ENCODE results near the gene LCE1D.

LCE1D gene

DNA sequence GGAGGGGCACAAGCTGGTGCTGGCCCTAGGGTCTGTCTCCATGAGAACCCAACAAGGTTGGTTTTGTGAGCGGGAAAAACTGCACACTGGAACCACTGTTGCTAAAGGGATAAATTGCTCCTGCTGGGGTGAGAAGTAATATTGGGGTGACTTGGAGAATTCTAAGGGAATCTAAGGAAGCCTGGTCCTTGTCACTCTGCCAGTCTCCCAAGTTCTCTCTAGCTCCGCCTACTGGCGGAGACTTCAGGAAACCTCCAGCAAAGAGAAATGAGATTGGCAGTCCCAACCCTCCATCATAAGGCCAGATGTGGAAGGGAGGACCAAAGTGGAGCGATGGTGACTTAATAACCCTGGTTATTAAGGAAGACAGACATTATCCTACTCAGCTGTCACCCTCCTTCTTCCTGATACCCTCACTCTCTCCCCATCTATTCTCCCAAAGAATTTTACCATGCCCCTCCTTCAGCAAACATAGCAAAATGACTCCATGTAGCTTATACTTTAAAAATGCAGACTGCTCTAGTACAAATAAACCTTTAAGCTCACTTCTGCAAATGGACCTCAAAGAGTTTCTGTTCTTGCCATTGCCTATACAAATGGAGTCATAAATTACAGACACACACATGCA is 18.9 kb upstream of the LCE1D start:
- DNase-seq = peak; percentile 6 to 34
- TF ChIP-seq GATA1 (IDR thresholded peaks at IDR 0.05; ENCODE audit: low read depth, low read length) (no peak), POLR2A (IDR thresholded peaks at IDR 0.05; ENCODE audit: low read length) (no peak)

DNA sequence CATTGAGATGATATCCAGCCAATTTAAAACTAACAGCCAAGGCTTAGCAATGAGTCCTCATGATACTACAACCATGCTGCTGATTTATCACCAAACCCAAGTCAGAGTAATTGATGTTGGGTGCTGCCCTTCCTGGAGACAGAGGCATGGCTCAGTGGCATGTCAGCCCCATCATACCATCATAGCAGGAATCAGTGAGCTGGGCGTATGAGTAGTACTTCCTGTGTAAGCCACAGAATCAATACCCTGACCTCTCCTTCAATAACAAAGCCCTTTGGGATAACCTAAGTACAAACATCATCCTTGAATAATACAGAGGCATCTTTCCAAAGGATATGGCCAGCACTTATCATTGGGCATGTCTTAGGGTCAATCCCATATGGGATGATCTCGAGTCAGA is 13.4 kb upstream of the LCE1D start:
- DNase-seq = no peak
- no peak for TF ChIP-seq GATA1 (IDR thresholded peaks at IDR 0.05; ENCODE audit: low read depth, low read length)
- no peak for TF ChIP-seq POLR2A (IDR thresholded peaks at IDR 0.05; ENCODE audit: low read length)

DNA sequence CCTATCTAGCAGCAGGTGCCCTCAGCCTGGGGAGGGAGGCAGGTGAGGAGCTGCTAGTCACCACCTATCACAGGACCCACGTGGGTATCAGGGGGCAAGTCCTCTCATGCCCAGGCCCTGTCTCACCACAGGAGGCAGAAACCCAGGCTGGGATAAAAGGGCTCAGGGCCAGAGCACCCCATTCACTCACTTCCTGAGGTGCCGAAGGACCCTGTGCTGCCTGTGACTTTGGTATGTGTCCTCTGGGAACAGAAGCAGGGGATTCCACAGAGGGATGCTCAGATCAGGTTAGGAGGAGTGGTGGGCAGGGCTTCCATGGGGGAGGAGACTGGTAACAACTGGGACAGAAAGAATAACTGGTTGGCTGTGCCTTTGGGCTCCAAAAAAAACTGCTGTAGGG is 10.4 kb upstream of the LCE1D start, which contains the start of gene LCE1E:
Gene LCE1E (plus strand): TSS at position 181 of the 400 bp plus-strand sequence. CDS start 1,043 bp downstream, outside the sequence.
- TF ChIP-seq GATA1 (IDR thresholded peaks at IDR 0.05; ENCODE audit: low read depth, low read length) (no peak), POLR2A (IDR thresholded peaks at IDR 0.05; ENCODE audit: low read length) (no peak)
- DNase-seq = no peak

DNA sequence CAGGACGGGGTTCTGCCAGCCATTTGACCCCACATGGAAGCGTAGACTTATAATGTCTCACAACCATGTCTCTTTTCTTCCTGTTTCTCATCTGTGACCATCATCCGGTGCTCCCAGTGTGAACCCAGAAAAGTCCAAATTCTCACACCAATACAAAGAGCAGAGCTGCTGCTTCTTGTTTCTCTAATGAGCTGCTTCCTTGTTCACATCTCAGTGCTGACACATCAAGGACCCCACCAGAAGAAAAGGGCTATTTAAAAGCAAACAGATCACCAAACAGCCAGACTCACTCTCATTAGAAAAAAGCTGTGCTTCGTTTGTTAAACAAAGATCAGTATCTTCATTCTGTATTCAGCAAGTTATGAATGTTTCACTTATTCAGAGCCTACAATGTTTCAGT is 835 bp upstream of the LCE1D start:
- DNase-seq = no peak
- no peak for TF ChIP-seq POLR2A (IDR thresholded peaks at IDR 0.05; ENCODE audit: low read length)

DNA sequence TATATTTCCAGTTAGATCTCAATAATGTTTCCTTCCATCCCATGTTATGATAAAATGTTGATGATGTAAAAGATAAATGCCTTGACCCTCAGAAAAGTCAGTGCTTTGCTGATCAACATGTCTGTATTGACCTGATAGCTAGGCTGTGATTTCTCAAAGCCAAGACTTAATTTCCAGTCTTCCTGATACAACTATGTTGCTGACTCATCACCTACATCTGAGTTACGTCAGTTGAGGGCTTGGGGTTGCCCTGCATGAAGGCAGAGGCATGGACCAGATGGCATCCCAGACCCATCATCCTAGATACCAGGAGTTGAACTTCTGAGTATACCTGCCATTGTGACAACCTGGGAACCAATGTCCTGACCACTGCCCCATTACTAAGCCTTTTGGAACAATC is 4.8 kb downstream of the LCE1D start:
- TF ChIP-seq POLR2A (IDR thresholded peaks at IDR 0.05; ENCODE audit: low read length) (no peak), GATA1 (IDR thresholded peaks at IDR 0.05; ENCODE audit: low read depth, low read length) (no peak)
- no peak for DNase-seq

DNA sequence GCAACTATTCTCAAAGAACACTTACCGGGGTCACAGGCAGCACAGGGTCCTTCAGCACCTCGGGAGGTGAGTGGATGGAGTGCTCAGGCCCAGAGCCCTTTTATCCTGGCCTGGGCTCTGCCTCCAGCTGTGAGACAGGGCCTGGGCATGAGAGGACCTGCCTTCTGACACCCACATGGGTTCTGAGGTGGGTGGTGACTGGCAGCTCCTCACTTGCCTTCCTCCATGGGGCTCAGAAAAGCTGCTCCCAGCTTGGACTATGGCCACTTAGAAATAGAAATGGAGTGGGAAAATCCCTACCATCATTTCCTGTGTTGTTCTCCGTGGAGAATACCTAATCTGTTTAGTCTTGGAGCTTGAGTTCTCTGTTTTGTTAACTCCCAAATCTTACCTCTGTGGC is 10.1 kb downstream of the LCE1D start, which contains the start of gene LCE1C:
Gene LCE1C (minus strand): TSS at position 76 of the 400 bp plus-strand sequence. CDS start 1,173 bp downstream, outside the sequence.
- TF ChIP-seq POLR2A (IDR thresholded peaks at IDR 0.05; ENCODE audit: low read length) (no peak), GATA1 (IDR thresholded peaks at IDR 0.05; ENCODE audit: low read depth, low read length) (no peak)
- no peak for DNase-seq

DNA sequence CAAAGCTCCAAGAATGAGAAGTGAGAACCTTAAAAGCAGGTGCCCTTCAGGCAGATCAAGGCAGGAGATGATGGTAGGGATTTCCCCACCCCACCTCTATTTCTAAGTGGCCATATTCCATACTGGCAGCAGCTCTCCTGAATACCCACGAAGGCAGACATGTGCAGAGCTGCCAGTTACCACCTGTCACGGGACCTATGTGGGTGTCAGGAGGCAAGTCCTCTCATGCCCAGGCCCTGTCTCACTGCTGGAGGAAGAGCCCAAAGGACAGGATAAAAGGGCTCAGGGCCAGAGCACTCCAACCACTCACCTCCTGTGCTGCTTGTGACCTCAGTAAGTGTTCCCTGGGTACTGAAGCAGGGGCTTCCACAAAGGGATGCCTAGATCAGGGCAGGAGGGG is 14.5 kb downstream of the LCE1D start:
- no peak for DNase-seq
- TF ChIP-seq POLR2A (IDR thresholded peaks at IDR 0.05; ENCODE audit: low read length) = no peak
- no peak for TF ChIP-seq GATA1 (IDR thresholded peaks at IDR 0.05; ENCODE audit: low read depth, low read length)

DNA sequence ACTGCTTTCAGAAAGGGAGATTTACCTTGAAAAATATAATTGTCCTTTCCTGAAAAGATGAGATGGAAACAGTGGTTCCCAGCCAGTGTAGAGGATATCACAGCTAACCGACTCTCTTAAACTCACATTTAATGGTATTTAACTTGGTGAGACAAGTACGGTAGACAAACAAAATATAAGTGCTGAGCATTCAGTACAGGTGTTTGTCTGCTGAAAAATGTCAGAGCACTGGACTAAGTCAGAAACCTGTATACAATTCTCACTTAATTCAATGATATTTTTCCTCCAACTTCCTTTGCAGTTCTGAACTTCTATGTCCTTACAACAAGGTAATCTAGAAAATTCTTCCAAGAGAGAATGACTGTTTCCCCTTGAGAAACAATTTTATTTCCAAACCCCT is 15.2 kb downstream of the LCE1D start, which contains the start of gene LCE1B:
Gene LCE1B (plus strand): TSS at position 301 of the 400 bp plus-strand sequence. CDS start 476 bp downstream, outside the sequence.
- TF ChIP-seq GATA1 (IDR thresholded peaks at IDR 0.05; ENCODE audit: low read depth, low read length) (no peak), POLR2A (IDR thresholded peaks at IDR 0.05; ENCODE audit: low read length) (no peak)
- no peak for DNase-seq

DNA sequence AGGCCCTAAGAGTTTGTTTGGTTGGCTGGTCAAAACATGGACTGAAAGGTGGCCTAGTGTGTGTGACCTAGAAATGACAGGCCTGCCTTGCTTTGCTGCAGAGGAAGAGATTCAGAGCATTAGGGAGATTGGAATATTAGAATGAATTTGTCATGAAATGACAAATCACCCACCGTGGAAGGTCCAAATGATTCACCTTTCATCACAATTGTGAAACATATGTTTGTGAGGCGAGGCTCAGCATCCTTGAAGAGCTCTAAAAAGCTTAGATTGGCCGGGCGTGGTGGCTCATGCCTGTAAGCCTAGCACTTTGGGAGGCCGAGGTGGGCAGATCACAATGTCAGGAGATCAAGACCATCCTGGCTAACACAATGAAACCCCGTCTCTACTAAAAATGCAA is 20.8 kb downstream of the LCE1D start:
- no peak for DNase-seq
- TF ChIP-seq GATA1 (IDR thresholded peaks at IDR 0.05; ENCODE audit: low read depth, low read length) = no peak
- no peak for TF ChIP-seq POLR2A (IDR thresholded peaks at IDR 0.05; ENCODE audit: low read length)

DNA sequence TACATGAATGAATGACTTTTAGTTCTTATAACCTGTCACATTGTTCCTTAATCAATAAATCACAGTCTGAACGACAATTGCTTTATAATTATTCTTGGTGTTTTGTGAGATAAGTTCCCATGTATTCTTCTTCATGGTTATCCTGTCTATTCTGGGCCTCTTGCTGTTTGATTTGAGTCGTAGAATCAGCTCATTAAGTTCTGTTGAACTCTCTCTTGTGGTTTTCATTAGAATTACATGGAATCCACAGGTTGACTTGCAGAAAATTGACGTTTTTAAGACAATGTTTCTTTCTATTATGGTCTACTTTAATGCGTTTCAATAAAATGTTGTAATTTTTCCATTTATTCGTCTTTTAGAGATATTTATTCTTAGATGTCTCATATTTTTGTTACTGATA is 26.8 kb downstream of the LCE1D start:
- no peak for TF ChIP-seq POLR2A (IDR thresholded peaks at IDR 0.05; ENCODE audit: low read length)
- TF ChIP-seq GATA1 (IDR thresholded peaks at IDR 0.05; ENCODE audit: low read depth, low read length) = no peak
- DNase-seq = no peak

DNA sequence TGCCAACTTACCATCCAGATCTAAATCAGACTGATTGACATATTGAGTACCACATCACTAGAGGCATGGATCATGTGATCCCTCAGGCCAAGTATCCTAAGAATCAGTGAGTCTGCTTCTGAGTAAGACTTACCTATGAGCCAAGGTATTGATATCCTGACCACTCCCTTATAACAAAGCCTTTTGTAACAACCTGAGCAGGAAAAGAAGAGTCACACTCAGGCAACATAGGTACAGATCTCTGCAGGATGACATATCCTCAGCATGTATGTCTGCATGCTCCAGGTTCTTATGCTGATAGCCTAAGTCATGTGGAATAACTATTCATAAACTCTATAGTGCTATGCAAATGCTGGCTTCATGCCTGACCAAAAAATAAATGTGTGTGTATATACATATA is 28.4 kb downstream of the LCE1D start:
- no peak for DNase-seq
- TF ChIP-seq GATA1 (IDR thresholded peaks at IDR 0.05; ENCODE audit: low read depth, low read length) = no peak
- TF ChIP-seq POLR2A (IDR thresholded peaks at IDR 0.05; ENCODE audit: low read length) = no peak

DNA sequence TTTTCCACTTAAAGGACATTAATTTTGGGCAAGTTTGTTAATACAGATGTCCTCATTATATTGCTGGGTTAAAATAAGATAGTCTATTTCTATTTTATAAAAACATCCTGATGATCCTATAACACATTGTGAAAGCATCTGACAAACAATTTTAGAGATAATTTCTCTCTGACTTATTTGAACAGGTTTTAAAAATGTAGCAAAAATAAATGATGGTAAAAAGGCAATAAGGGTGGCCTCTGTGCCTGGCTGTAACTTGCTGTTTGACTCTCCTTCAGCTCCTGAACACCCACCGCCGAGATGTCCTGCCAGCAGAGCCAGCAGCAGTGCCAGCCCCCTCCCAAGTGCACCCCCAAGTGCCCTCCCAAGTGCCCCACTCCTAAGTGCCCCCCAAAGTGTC is 30.7 kb downstream of the LCE1D start, which contains the start of gene LCE1A:
Gene LCE1A (plus strand): TSS at position 301 of the 400 bp plus-strand sequence. CDS start 0 bp downstream, at position 301.
- no peak for DNase-seq
- TF ChIP-seq POLR2A (IDR thresholded peaks at IDR 0.05; ENCODE audit: low read length) = no peak
- TF ChIP-seq GATA1 (IDR thresholded peaks at IDR 0.05; ENCODE audit: low read depth, low read length) = no peak

DNA sequence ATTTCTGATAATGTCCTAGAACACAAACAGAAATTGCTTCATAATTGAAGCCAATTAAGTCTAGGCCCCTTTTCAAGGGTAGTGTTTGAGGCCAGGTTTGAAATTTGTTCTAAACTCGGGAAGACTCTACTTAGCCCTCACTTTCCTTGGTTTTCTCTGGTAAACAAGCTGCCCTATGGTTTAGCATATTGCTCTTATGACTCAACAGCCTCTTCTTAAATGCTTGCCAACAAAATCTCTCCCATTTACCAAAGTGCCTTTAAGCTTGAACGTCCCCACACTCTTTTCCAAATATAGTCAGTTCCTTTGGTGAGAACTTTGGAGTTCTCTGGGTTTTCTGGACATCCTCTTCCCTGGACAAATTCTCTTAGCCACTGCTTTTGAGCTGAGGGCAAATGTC is 40.3 kb downstream of the LCE1D start:
- TF ChIP-seq POLR2A (IDR thresholded peaks at IDR 0.05; ENCODE audit: low read length) = no peak
- TF ChIP-seq GATA1 (IDR thresholded peaks at IDR 0.05; ENCODE audit: low read depth, low read length) = no peak
- DNase-seq = no peak

DNA sequence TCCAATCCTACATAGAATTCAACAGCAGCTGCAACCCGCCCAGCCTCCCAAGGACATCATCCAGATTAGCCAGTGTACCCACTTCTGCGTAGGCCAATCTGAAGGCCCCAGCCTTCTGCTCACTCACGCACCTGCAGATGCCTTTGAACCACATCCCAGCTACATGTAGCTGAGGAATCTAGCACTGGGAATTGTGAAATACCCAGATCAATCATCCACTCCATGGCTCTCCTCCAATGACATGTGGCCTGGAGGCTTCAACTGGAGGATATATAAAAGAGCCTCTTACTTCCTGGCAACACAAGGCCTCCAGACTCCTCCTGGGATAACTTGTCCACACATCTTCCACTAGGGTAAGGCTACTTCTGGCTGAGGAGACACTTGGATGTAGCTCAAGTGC is 46.0 kb downstream of the LCE1D start, which contains the start of gene LCE6A:
Gene LCE6A (plus strand): TSS at position 301 of the 400 bp plus-strand sequence. CDS start 665 bp downstream, outside the sequence.
- TF ChIP-seq POLR2A (IDR thresholded peaks at IDR 0.05; ENCODE audit: low read length) (no peak), GATA1 (IDR thresholded peaks at IDR 0.05; ENCODE audit: low read depth, low read length) (no peak)
- no peak for DNase-seq

Data from erythroblast (primary cell).